ENCODE data around the gene PRKCB. TPM values are rescaled to one million over a fixed set of nuclear protein-coding genes. Genes with fewer than 3 reads are reported as not detected.

PRKCB gene
- total and polyA plus RNA-seq, 2 donors from 2014 or later = 0.62 to 17.8 TPM

DNA sequence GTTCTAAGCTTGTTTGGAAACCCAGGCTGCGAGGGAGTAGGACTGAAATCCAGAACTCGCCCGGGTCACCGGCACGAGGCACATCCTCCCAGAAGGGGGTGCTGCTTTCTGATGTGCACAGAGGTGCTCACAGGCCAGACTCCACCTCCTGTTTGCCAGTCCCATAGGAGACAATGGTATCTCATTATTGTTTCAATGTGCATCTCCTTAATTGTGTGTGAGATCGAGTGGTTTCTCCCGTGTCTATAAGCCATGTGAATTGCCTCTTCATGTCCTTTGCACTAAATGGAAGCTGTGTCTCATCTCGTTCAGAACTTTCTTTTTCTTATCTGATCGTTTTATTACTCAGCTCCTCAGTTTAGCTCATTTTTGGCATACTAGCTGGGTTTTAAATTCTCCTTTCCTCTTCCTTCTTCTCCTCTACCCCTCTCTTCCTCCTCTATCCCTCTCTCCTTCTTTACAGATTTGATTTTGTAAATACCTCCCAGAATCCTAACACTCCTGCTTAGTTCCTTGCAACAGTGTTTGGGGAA is 32.1 kb upstream of the PRKCB start:
- TF ChIP-seq, protein P1, sequence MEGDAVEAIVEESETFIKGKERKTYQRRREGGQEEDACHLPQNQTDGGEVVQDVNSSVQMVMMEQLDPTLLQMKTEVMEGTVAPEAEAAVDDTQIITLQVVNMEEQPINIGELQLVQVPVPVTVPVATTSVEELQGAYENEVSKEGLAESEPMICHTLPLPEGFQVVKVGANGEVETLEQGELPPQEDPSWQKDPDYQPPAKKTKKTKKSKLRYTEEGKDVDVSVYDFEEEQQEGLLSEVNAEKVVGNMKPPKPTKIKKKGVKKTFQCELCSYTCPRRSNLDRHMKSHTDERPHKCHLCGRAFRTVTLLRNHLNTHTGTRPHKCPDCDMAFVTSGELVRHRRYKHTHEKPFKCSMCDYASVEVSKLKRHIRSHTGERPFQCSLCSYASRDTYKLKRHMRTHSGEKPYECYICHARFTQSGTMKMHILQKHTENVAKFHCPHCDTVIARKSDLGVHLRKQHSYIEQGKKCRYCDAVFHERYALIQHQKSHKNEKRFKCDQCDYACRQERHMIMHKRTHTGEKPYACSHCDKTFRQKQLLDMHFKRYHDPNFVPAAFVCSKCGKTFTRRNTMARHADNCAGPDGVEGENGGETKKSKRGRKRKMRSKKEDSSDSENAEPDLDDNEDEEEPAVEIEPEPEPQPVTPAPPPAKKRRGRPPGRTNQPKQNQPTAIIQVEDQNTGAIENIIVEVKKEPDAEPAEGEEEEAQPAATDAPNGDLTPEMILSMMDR (IDR thresholded peaks at IDR 0.05; ENCODE audit: borderline replicate concordance, extremely low read depth, insufficient read depth) = peak; percentile 33
- Histone ChIP-seq H3K4me3 (ENCODE audit: low read length in 3 of 3) (no peak overlapping the region), H3K9ac (ENCODE audit: low read length in 3 of 3) (no peak overlapping the region), H3K27me3 (ENCODE audit: control insufficient read depth, insufficient read depth, low read length) (no peaks in the 10 kb centered on the region), H3K27ac (ENCODE audit: low read depth in 2 of 2, low read length in 2 of 2) (no peak overlapping the region), H3K4me1 (ENCODE audit: control insufficient read depth in 2 of 3, insufficient read depth in 2 of 3, low read depth in 1 of 3, low read length in 3 of 3) (no peaks in the 10 kb centered on the region), H3K36me3 (ENCODE audit: control insufficient read depth in 2 of 3, insufficient read depth in 3 of 3, low read length in 3 of 3) (no peaks in the 10 kb centered on the region), H3K9me3 (ENCODE audit: control insufficient read depth in 2 of 3, insufficient read depth in 1 of 3, low read length in 3 of 3) (no peaks in the 10 kb centered on the region)
- intact Hi-C loops (cut with DNase I) = no loop called here
- peak; percentile 23 to 71 (median 42) for DNase-seq
- no peak for FAIRE-seq

DNA sequence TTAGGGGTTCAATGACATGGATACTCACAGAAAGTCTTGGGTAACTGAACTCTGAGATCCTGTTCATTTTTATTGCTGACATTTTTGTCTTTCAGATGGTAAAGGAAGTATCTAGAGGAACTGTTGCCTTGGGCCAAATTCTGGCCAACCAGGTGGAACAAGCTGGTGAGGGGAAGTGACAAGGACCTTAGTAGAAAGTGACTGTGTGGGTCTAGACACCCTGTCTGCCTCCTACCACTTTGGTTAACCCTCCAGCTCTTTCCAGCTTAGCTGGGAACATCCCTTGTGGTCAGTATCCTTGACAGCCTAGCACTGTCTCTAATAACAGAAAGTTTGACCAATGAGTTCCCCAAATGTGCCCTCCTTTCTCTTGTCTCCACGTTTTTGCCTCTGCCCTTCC is 28.8 kb upstream of the PRKCB start:
- Histone ChIP-seq H3K9me3 (ENCODE audit: control insufficient read depth in 2 of 3, insufficient read depth in 1 of 3, low read length in 3 of 3) (no peaks in the 10 kb centered on the region), H3K9ac (ENCODE audit: low read length in 3 of 3) (no peak overlapping the region), H3K27ac (ENCODE audit: low read depth in 2 of 2, low read length in 2 of 2) (no peak overlapping the region), H3K4me1 (ENCODE audit: control insufficient read depth in 2 of 3, insufficient read depth in 2 of 3, low read depth in 1 of 3, low read length in 3 of 3) (no peaks in the 10 kb centered on the region), H3K4me3 (ENCODE audit: low read length in 3 of 3) (no peak overlapping the region), H3K27me3 (ENCODE audit: control insufficient read depth, insufficient read depth, low read length) (no peaks in the 10 kb centered on the region), H3K36me3 (ENCODE audit: control insufficient read depth in 2 of 3, insufficient read depth in 3 of 3, low read length in 3 of 3) (no peaks in the 10 kb centered on the region)
- TF ChIP-seq, protein P1 (IDR thresholded peaks at IDR 0.05; ENCODE audit: borderline replicate concordance, extremely low read depth, insufficient read depth) = no peak
- DNase-seq (no peak), FAIRE-seq (no peak)
- intact Hi-C loops (cut with DNase I) = no loop called here

DNA sequence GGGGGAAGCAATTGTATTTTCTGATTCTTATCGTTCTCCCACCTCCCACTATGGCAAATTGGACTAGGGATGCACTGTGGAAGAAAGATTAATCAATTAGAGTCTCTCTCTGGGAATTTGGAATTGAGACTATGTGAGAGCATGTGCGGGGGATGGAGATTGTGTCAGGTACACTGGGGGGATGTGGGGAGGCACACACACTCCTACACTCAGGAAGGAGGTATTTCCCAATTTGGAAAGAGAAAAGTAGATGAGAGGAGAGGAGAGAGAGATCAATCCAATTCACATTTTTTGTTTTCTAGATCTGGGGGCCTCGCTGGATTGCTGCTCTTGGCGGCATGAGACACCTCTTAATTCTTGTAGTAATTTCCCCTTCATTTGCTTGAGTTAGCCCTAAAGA is 14.3 kb upstream of the PRKCB start:
- no peak overlapping the region for H3K27ac ChIP-seq (ENCODE audit: low read depth in 2 of 2, low read length in 2 of 2)
- no peaks in the 10 kb centered on the region for H3K4me1 ChIP-seq (ENCODE audit: control insufficient read depth in 2 of 3, insufficient read depth in 2 of 3, low read depth in 1 of 3, low read length in 3 of 3)
- TF ChIP-seq, protein P1 (IDR thresholded peaks at IDR 0.05; ENCODE audit: borderline replicate concordance, extremely low read depth, insufficient read depth) = no peak
- no peak overlapping the region for H3K4me3 ChIP-seq (ENCODE audit: low read length in 3 of 3)
- H3K27me3 ChIP-seq (ENCODE audit: control insufficient read depth, insufficient read depth, low read length) = no peaks in the 10 kb centered on the region
- intact Hi-C loops (cut with DNase I) = no loop called here
- no peak overlapping the region for H3K9ac ChIP-seq (ENCODE audit: low read length in 3 of 3)
- DNase-seq = no peak
- no peaks in the 10 kb centered on the region for H3K36me3 ChIP-seq (ENCODE audit: control insufficient read depth in 2 of 3, insufficient read depth in 3 of 3, low read length in 3 of 3)
- FAIRE-seq = no peak
- H3K9me3 ChIP-seq (ENCODE audit: control insufficient read depth in 2 of 3, insufficient read depth in 1 of 3, low read length in 3 of 3) = no peaks in the 10 kb centered on the region

All from kidney (tissue), 14 donors.